Panc1 (cell line): ENCODE measurements around the gene ONECUT1. TPM values are rescaled to one million over a fixed set of nuclear protein-coding genes. Genes with fewer than 3 reads are reported as not detected.

Source experiments
- ATAC-seq: fragments of 200-7000 bp; cut with Tn5 transposase; 2 replicates; pipeline ENCODE4 v1.9.1; 2020; ENCODE audit warnings: mild to moderate bottlenecking, moderate library complexity
- BruUV-seq: library from RNA; stranded (reverse); fragments of 400-500 nt; replicated peaks from 2 replicates; lab custom pipeline; 2021; lab: Mats Ljungman, UMichigan
- CTCF ChIA-PET: fragments of 300-600 bp; sonication (Branson Sonifier 250); formaldehyde crosslinking; loops from one replicate; lab custom pipeline; 2022; ENCODE audit warnings: antibody characterized with exemption; lab: Charles Lee
- POLR2A ChIA-PET: fragments of 300-600 bp; sonication (Branson Sonifier 250); formaldehyde crosslinking; loops from one replicate; lab custom pipeline; 2022; ENCODE audit warnings: antibody characterized with exemption; lab: Charles Lee
- DNase-seq: peaks from one replicate; pipeline ENCODE4 v3.0.0-alpha.2; 2010; ENCODE audit warnings: low read depth, low spot score
- H3K27ac ChIP-seq: 2 replicates; pipeline ENCODE4 v1.5.1; 2011; ENCODE audit warnings: mild to moderate bottlenecking, low read length, inconsistent platforms
- H3K27me3 ChIP-seq: fragments of 200-500 bp; sonication (Bioruptor generic); 2 replicates; pipeline ENCODE4 v1.6.0; 2014; ENCODE audit warnings: low read length, inconsistent platforms; ENCODE audit not compliant: control insufficient read depth, insufficient read depth
- H3K36me3 ChIP-seq: fragments of 200-500 bp; sonication (Bioruptor generic); 2 replicates; pipeline ENCODE4 v1.5.1; 2014; ENCODE audit warnings: inconsistent platforms, mild to moderate bottlenecking, low read length, moderate library complexity; ENCODE audit not compliant: control insufficient read depth, insufficient read depth
- H3K4me1 ChIP-seq: 2 replicates; pipeline ENCODE4 v1.5.1; 2011; ENCODE audit warnings: inconsistent platforms, mild to moderate bottlenecking, low read length, moderate library complexity; ENCODE audit not compliant: control insufficient read depth, insufficient read depth
- H3K4me3 ChIP-seq, 2 experiments: 2 replicates each; pipeline ENCODE4 v1.5.1; 2011 to 2012; ENCODE audit warnings: low read depth in 2 of 2, low read length in 2 of 2, mild to moderate bottlenecking in 2 of 2, inconsistent platforms in 1 of 2, moderate library complexity in 1 of 2
- H3K9me3 ChIP-seq: fragments of 200-500 bp; sonication (Bioruptor generic); 2 replicates; pipeline ENCODE4 v1.5.1; 2014; ENCODE audit warnings: low read depth, mild to moderate bottlenecking, inconsistent platforms, low read length, moderate library complexity; ENCODE audit not compliant: control insufficient read depth, insufficient read depth
- POLR2AphosphoS5 ChIP-seq: IDR thresholded peaks from 2 replicates; pipeline ENCODE4 v1.6.1; 2012; ENCODE audit warnings: mild to moderate bottlenecking, low read depth, low read length, moderate library complexity
- SIN3A ChIP-seq: IDR thresholded peaks from 2 replicates; pipeline ENCODE4 v1.6.1; 2012; ENCODE audit warnings: low read depth, mild to moderate bottlenecking, low read length, moderate library complexity, borderline replicate concordance; ENCODE audit not compliant: insufficient read depth
- TCF7L2 ChIP-seq: IDR thresholded peaks from 2 replicates; pipeline ENCODE4 v1.6.1; 2011; ENCODE audit warnings: mild to moderate bottlenecking, low read depth, low read length, inconsistent platforms
- in situ Hi-C: cut with HindIII; loops from 2 replicates; pipeline ENCODE4 v1.10.0; 2016; ENCODE audit warnings: low sequenced_read_pairs, low pct_unique_long_range_greater_than_20kb
- intact Hi-C: fragments of 100-400 bp; cut with micrococcal nuclease; formaldehyde crosslinking; loops from one replicate; pipeline ENCODE4 v1.10.0; 2022; ENCODE audit not compliant: unreplicated experiment
- total RNA-seq: library from RNA; stranded (reverse); gene quantifications from one replicate; pipeline ENCODE4 v1.2.1, GENCODE V29; 2021; ENCODE audit not compliant: unreplicated experiment
- TF ChIP-seq, protein P1 (sequence below): fragments of 450-650 bp; IDR thresholded peaks from 2 replicates; pipeline ENCODE4 v1.5.1; 2017; ENCODE audit warnings: mild to moderate bottlenecking
- TF ChIP-seq, protein P2 (sequence below), 2 experiments: IDR thresholded peaks; 2 replicates each; pipeline ENCODE4 v1.6.1; 2011 to 2012; ENCODE audit warnings: low read depth in 2 of 2, control low read depth in 1 of 2, low read length in 1 of 2, mild to moderate bottlenecking in 1 of 2, moderate library complexity in 1 of 2; ENCODE audit not compliant: insufficient read depth in 1 of 2

The ONECUT1 gene
- total RNA-seq, 1 experiment from 2014 or later = 0.18 TPM

DNA sequence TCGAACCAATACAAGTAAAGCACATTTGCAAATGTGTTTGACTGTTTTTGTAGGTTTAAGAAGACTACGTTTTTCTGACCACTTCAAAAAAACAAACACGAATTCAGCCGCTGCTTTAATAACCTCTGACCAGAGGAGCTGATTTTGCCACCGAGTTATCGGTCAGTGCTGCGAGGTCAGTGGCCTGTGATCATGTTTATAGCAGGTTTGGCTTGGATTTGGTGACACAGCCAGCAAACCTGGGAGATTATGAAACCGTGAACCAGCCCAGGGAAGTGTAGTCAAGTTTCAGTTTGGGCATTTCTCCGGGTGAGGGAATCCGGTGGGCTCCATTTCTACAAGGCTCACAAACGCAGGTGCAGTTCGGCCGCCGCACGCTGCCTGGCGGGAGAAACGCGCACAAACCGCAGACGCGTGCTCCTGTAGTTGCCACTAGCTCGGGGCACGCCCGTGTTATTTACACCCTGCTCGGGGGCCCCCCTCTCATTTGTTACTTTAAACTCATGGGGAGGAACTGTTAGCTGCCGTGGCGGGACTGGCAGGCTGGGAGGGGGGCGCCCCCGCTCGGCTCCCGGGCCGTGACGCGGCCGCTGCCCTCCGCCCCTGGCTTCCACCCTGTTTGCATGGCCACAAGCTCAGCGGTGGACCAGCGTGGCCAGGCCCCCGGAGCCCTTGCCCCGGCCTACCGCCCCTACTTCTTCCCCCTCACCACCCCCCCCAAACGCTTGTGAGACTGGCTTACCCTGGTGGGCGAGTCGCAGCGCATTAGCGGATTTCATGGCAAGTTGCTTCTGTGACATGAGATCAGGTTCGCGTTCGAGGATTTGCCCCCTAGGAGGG, 13.6 kb upstream of the ONECUT1 start:
- TF ChIP-seq, protein P1, sequence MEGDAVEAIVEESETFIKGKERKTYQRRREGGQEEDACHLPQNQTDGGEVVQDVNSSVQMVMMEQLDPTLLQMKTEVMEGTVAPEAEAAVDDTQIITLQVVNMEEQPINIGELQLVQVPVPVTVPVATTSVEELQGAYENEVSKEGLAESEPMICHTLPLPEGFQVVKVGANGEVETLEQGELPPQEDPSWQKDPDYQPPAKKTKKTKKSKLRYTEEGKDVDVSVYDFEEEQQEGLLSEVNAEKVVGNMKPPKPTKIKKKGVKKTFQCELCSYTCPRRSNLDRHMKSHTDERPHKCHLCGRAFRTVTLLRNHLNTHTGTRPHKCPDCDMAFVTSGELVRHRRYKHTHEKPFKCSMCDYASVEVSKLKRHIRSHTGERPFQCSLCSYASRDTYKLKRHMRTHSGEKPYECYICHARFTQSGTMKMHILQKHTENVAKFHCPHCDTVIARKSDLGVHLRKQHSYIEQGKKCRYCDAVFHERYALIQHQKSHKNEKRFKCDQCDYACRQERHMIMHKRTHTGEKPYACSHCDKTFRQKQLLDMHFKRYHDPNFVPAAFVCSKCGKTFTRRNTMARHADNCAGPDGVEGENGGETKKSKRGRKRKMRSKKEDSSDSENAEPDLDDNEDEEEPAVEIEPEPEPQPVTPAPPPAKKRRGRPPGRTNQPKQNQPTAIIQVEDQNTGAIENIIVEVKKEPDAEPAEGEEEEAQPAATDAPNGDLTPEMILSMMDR = no peak
- no peak for TF ChIP-seq POLR2AphosphoS5
- TF ChIP-seq SIN3A = no peak
- TF ChIP-seq TCF7L2 = no peak
- TF ChIP-seq, protein P2, sequence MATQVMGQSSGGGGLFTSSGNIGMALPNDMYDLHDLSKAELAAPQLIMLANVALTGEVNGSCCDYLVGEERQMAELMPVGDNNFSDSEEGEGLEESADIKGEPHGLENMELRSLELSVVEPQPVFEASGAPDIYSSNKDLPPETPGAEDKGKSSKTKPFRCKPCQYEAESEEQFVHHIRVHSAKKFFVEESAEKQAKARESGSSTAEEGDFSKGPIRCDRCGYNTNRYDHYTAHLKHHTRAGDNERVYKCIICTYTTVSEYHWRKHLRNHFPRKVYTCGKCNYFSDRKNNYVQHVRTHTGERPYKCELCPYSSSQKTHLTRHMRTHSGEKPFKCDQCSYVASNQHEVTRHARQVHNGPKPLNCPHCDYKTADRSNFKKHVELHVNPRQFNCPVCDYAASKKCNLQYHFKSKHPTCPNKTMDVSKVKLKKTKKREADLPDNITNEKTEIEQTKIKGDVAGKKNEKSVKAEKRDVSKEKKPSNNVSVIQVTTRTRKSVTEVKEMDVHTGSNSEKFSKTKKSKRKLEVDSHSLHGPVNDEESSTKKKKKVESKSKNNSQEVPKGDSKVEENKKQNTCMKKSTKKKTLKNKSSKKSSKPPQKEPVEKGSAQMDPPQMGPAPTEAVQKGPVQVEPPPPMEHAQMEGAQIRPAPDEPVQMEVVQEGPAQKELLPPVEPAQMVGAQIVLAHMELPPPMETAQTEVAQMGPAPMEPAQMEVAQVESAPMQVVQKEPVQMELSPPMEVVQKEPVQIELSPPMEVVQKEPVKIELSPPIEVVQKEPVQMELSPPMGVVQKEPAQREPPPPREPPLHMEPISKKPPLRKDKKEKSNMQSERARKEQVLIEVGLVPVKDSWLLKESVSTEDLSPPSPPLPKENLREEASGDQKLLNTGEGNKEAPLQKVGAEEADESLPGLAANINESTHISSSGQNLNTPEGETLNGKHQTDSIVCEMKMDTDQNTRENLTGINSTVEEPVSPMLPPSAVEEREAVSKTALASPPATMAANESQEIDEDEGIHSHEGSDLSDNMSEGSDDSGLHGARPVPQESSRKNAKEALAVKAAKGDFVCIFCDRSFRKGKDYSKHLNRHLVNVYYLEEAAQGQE (IDR thresholded peaks at IDR 0.05; ENCODE audit: insufficient read depth in 1 of 2, low read depth in 2 of 2, low read length in 1 of 2) = no peak
- BruUV-seq = no TSS peak
- peaks cover 3% of the 10 kb centered on the region; the same call in 1 of the 2 replicates for H3K4me1 ChIP-seq
- H3K36me3 ChIP-seq = no peaks in the 10 kb centered on the region
- H3K27ac ChIP-seq = no peak overlapping the region
- H3K4me3 ChIP-seq = peak overlapping the region; percentile 14 to 37
- no peak for DNase-seq
- ChIA-PET POLR2A (no interaction called here), CTCF (interaction anchor here (0.8 kb wide), 1 partner anchor 21 kb away, joined by 3 read pairs; no protein-coding TSS in a partner anchor)
- intact Hi-C loops (no loop called here), in situ Hi-C loops (no loop called here)
- ATAC-seq = no peak; the same call in 1 of the 2 replicates
- H3K27me3 ChIP-seq = peaks cover 11% of the 10 kb centered on the region
- H3K9me3 ChIP-seq = no peaks in the 10 kb centered on the region

DNA sequence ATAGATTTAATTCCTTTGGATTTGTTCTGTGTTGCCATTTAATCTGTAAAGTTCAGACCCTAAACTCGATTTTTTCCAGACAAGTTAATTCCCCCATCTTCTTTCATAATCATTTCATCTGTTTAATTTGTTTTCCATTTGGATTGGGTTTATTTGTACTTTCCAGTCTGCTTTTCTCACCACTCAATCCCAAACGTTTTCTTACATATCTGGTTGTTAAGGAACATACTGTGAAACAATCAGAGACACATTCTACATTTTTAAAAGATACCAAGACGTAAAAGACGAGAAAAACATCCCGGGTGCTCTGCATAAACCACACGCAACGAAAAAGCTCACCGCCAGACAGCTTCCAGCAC, 13.0 kb upstream of the ONECUT1 start:
- ATAC-seq (no peak), DNase-seq (no peak)
- Histone ChIP-seq H3K36me3 (no peaks in the 10 kb centered on the region), H3K4me3 (no peak overlapping the region), H3K4me1 (peaks cover 3% of the 10 kb centered on the region; the same call in 1 of the 2 replicates), H3K27ac (no peak overlapping the region), H3K9me3 (no peaks in the 10 kb centered on the region), H3K27me3 (peaks cover 11% of the 10 kb centered on the region)
- in situ Hi-C loops = no loop called here
- TF ChIP-seq, protein P1 = no peak
- TF ChIP-seq SIN3A = no peak
- no peak for TF ChIP-seq TCF7L2
- TF ChIP-seq POLR2AphosphoS5 = no peak
- TF ChIP-seq, protein P2 (IDR thresholded peaks at IDR 0.05; ENCODE audit: insufficient read depth in 1 of 2, low read depth in 2 of 2, low read length in 1 of 2) = no peak
- CTCF ChIA-PET = no interaction called here
- POLR2A ChIA-PET = no interaction called here
- BruUV-seq = no TSS peak
- intact Hi-C loops = no loop called here
